ENCODE data around the gene CCDC90B. TPM values are rescaled to one million over a fixed set of nuclear protein-coding genes. Genes with fewer than 3 reads are reported as not detected.
"Not testable (repeated sequence)": the region's sequence is repeated elsewhere in the genome, so short reads cannot be mapped to it uniquely, and the experiment has no call there.

CCDC90B gene
- total RNA-seq, 1 experiment from 2014 or later, result 35.9 TPM

GRCh38 chr11:83269080-83269479 is 17.1 kb downstream of the CCDC90B start:
- not testable (repeated sequence) for H2BK15ac ChIP-seq (ENCODE audit: low read depth, low read length); H3K56ac ChIP-seq (ENCODE audit: insufficient read length, low read depth, low read length); H3K4ac ChIP-seq (ENCODE audit: low read depth, low read length); H3K14ac ChIP-seq (ENCODE audit: insufficient read depth, low read length); H3K9me3 Mint-ChIP-seq; H3K9me3 ChIP-seq (ENCODE audit: control insufficient read depth, low read depth, low read length); H3K4me3 Mint-ChIP-seq; H3K27me3 ChIP-seq (ENCODE audit: insufficient read depth, low read length); H4K5ac ChIP-seq (ENCODE audit: insufficient read length, low read depth, low read length); H3K27ac Mint-ChIP-seq; H3K79me1 ChIP-seq (ENCODE audit: insufficient read depth, low read depth, low read length, poor library complexity, severe bottlenecking); H4K91ac ChIP-seq (ENCODE audit: insufficient read length, low read depth, low read length); H3K23me2 ChIP-seq (ENCODE audit: insufficient read length, low read depth, low read length, poor library complexity, severe bottlenecking); H3K4me1 Mint-ChIP-seq; H3K18ac ChIP-seq (ENCODE audit: insufficient read length, low read depth, low read length); DNase-seq; H3K27me3 Mint-ChIP-seq (ENCODE audit: low read depth); H2AK5ac ChIP-seq (ENCODE audit: insufficient read length, low read length); H2BK12ac ChIP-seq (ENCODE audit: insufficient read length, low read depth, low read length); H3K4me2 ChIP-seq (ENCODE audit: insufficient read depth, insufficient read length, low read length); H2AFZ ChIP-seq (ENCODE audit: low read length); H3K4me1 ChIP-seq (ENCODE audit: insufficient read depth, low read length); H3K23ac ChIP-seq (ENCODE audit: insufficient read length, low read depth, low read length); H4K8ac ChIP-seq (replicated peaks; ENCODE audit: insufficient read length, low read depth, low read length); H3K79me2 ChIP-seq (ENCODE audit: insufficient read depth, low read length); H3T11ph ChIP-seq (ENCODE audit: low read length); H3K27ac ChIP-seq (ENCODE audit: insufficient read length, low read depth, low read length); H4K20me1 ChIP-seq (ENCODE audit: control insufficient read depth, insufficient read depth, insufficient read length); H2BK20ac ChIP-seq (ENCODE audit: low read depth, low read length, poor library complexity, severe bottlenecking); H3K9ac ChIP-seq (ENCODE audit: extremely low read depth, insufficient read length, low read length); H2BK120ac ChIP-seq (ENCODE audit: low read depth, low read length, poor library complexity, severe bottlenecking); H2BK5ac ChIP-seq (ENCODE audit: insufficient read length, low read length)
- no CpG with 5 or more reads among the region's 2 CpGs for WGBS (ENCODE audit: extremely low coverage, insufficient read length, low lambda C conversion rate)
- peaks cover 33 to 75% (median 53%) of the 10 kb centered on the region in 3 experiments for H3K36me3 Mint-ChIP-seq (ENCODE audit: insufficient read depth in 1 of 3, low read depth in 3 of 3)
